ENCODE measurements around the gene PLCG2. TPM values are rescaled to one million over a fixed set of nuclear protein-coding genes. Genes with fewer than 3 reads are reported as not detected.
"Not testable (repeated sequence)": the region's sequence is repeated elsewhere in the genome, so short reads cannot be mapped to it uniquely, and the experiment has no call there.

Gene PLCG2
- total RNA-seq, 1 donor from 2014 or later, result 130 TPM

GRCh38 chr16:81938326-81939163, 159.5 kb downstream of the PLCG2 start:
- DNase-seq (ENCODE audit: low spot score), result no peak

GRCh38 chr16:81939164-81940056, 160.3 kb downstream of the PLCG2 start:
- DNase-seq (ENCODE audit: low spot score), result no peak

- DNase-seq (ENCODE audit: low spot score), result no peak
Observed at GRCh38 chr16:81940781-81941560, 161.9 kb downstream of the PLCG2 start.

GRCh38 chr16:81942007-81942601, 163.0 kb downstream of the PLCG2 start:
- no peak for DNase-seq (ENCODE audit: low spot score)

GRCh38 chr16:81945665-81946064, 166.6 kb downstream of the PLCG2 start:
- DNase-seq (ENCODE audit: low spot score), result no peak

- no peak for DNase-seq (ENCODE audit: low spot score)
Observed at GRCh38 chr16:81946206-81946605, 167.1 kb downstream of the PLCG2 start.

- no peak for DNase-seq (ENCODE audit: low spot score)
Observed at GRCh38 chr16:81951564-81951963, 172.5 kb downstream of the PLCG2 start.

GRCh38 chr16:81956213-81956948, 177.3 kb downstream of the PLCG2 start:
- no peak for DNase-seq (ENCODE audit: low spot score)

- DNase-seq (ENCODE audit: low spot score), result no peak
Observed at GRCh38 chr16:81964808-81965207, 185.7 kb downstream of the PLCG2 start.

- DNase-seq (ENCODE audit: low spot score), result no peak
Observed at GRCh38 chr16:81967358-81967757, 188.3 kb downstream of the PLCG2 start.

- no peak for DNase-seq (ENCODE audit: low spot score)
Observed at GRCh38 chr16:81971853-81972252, 192.8 kb downstream of the PLCG2 start.

GRCh38 chr16:81973737-81974136, 194.6 kb downstream of the PLCG2 start:
- no peak for DNase-seq (ENCODE audit: low spot score)

GRCh38 chr16:81975637-81976036, 196.5 kb downstream of the PLCG2 start:
- DNase-seq (ENCODE audit: low spot score), result no peak

GRCh38 chr16:81977335-81977942, 198.3 kb downstream of the PLCG2 start:
- not testable (repeated sequence) for DNase-seq (ENCODE audit: low spot score)

GRCh38 chr16:81987121-81987520, 208.0 kb downstream of the PLCG2 start:
- DNase-seq (ENCODE audit: low spot score), result no peak

GRCh38 chr16:81987706-81988105, 208.6 kb downstream of the PLCG2 start:
- no peak for DNase-seq (ENCODE audit: low spot score)

- DNase-seq (ENCODE audit: low spot score), result no peak
Observed at GRCh38 chr16:81992859-81993258, 213.8 kb downstream of the PLCG2 start.

GRCh38 chr16:81994485-81994884, 215.4 kb downstream of the PLCG2 start:
- no peak for DNase-seq (ENCODE audit: low spot score)

GRCh38 chr16:81995651-81996050, 216.6 kb downstream of the PLCG2 start:
- DNase-seq (ENCODE audit: low spot score), result no peak

Data from mucosa of gallbladder (tissue), 1 donor.